Astrocyte of the cerebellum (primary cell): Measurements from ENCODE around the gene MEX3C.

Experiments
- DNase-seq: peaks from one replicate; pipeline ENCODE4 v3.0.0-alpha.2; 2011; ENCODE audit warnings: low read depth
- H3K4me3 ChIP-seq: 2 replicates; pipeline ENCODE4 v1.5.1; 2011; ENCODE audit warnings: mild to moderate bottlenecking, low read depth, low read length, moderate library complexity
- in situ Hi-C: cut with HindIII; loops from 2 replicates; pipeline ENCODE4 v1.10.0; 2017; ENCODE audit warnings: low sequenced_read_pairs
- TF ChIP-seq, protein P1 (sequence below): IDR thresholded peaks from 2 replicates; pipeline ENCODE4 v1.5.1; 2012; ENCODE audit warnings: low read length, low read depth, moderate library complexity, mild to moderate bottlenecking; ENCODE audit errors: missing control alignments

Gene MEX3C

DNA sequence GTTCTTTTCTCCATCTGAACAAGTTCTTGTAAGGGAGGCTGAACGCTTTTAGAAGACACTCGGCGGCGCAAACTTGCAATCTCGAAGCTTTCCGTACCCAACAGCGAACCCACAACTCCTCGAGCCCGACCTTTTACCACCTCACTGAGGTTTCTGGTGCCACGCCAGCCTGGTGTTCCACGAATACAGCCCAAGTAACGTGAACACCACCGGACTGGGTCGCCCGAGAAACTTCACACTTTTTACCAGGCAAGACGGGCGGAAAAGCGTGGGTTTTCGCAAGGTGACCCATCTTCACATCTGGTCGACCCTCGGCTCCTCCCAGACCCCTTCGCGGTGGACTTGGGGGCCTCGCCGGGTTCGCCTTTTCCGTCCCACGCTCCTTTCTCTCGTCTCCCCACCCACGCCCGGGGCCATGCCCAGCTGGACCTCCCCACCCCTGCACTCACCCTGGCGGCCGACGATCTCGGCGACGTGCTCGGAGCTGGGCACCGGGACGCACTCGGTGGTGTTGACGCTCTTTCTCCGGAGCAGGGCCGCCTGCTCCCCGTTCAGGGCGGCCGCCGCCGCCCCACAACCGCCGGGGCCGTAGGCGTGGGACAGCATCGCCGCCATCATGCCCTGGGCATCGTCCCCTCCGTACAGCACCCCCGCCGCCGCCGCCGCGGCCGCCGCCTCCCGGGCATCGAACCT lies 1.2 kb downstream of the MEX3C start:
- no peak for DNase-seq
- H3K4me3 ChIP-seq, result peak overlapping the region; percentile 95
- TF ChIP-seq, protein P1, sequence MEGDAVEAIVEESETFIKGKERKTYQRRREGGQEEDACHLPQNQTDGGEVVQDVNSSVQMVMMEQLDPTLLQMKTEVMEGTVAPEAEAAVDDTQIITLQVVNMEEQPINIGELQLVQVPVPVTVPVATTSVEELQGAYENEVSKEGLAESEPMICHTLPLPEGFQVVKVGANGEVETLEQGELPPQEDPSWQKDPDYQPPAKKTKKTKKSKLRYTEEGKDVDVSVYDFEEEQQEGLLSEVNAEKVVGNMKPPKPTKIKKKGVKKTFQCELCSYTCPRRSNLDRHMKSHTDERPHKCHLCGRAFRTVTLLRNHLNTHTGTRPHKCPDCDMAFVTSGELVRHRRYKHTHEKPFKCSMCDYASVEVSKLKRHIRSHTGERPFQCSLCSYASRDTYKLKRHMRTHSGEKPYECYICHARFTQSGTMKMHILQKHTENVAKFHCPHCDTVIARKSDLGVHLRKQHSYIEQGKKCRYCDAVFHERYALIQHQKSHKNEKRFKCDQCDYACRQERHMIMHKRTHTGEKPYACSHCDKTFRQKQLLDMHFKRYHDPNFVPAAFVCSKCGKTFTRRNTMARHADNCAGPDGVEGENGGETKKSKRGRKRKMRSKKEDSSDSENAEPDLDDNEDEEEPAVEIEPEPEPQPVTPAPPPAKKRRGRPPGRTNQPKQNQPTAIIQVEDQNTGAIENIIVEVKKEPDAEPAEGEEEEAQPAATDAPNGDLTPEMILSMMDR, result no peak
- in situ Hi-C loops, result no loop called here

DNA sequence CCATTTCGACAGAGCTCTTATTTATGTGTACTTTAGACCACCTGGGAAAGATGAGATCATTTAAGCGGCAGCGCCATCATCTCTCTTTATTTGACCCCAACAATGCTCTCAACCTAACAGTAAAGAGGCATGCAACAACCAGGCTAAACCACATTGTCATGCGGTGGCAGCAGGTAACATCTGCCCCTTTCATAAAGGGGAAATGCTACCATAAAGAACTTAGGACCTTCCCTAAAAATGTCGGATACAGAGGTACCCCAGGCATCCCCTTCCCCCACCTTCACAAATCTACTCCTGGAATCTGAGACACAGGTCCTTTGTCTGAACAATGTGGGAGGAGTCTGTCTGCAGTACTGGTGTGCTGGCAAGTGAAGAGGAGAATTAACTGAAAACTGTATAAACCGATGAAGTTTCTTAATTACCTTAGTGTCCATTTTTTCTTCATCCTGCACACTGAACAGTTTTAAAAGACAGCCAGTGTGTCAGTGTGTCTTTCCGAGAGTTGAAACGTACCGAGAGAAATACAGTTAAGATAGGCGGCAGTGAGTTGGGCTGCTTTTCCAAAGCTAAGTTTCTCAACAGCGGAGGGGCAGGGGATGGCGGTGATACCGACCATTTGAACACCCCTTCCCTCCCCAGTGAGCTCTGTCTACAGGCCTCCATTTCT lies 1.9 kb downstream of the MEX3C start:
- no peak for DNase-seq
- in situ Hi-C loops, result no loop called here
- H3K4me3 ChIP-seq, result peak overlapping the region; percentile 95
- TF ChIP-seq, protein P1, result no peak

DNA sequence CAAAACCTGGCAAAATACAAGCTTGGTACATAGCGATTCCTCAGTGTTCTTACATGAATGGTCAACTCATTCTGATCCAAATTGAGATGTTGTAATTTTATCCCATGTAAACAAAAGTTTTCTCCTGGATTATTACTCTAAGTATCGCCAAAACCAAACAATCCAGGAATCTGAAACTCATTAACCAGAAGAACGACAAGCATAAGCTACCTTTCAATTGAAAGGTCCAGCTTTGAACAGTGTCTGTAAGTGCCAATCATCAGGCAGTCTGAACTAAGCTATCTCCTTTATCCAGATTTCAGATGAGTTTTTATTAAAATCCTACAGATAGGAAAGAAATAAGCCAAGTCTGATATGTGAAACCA lies 2.4 kb downstream of the MEX3C start:
- TF ChIP-seq, protein P1, result no peak
- in situ Hi-C loops, result no loop called here
- peak overlapping the region; percentile 95 for H3K4me3 ChIP-seq
- DNase-seq, result no peak

DNA sequence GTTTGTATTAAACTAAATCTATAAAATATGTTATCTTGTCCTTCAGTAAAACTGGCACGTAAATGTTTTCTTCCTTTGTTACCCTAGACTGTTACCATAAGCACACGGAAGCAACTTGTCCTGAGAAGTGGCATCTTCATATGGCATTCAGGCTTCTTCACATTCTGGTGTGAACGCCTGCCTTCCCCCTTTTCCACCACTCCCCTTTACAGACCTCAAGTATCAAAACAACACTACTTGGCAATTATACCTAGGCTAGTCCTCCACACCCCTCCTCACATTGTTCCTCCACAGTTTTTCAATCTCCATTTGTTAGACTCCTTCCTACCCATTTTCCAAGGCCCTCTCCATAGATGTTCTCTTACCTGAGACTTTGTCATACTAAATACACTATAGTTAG lies 2.9 kb downstream of the MEX3C start:
- TF ChIP-seq, protein P1, result no peak
- DNase-seq, result no peak
- in situ Hi-C loops, result no loop called here
- peak overlapping the region; percentile 95 for H3K4me3 ChIP-seq

DNA sequence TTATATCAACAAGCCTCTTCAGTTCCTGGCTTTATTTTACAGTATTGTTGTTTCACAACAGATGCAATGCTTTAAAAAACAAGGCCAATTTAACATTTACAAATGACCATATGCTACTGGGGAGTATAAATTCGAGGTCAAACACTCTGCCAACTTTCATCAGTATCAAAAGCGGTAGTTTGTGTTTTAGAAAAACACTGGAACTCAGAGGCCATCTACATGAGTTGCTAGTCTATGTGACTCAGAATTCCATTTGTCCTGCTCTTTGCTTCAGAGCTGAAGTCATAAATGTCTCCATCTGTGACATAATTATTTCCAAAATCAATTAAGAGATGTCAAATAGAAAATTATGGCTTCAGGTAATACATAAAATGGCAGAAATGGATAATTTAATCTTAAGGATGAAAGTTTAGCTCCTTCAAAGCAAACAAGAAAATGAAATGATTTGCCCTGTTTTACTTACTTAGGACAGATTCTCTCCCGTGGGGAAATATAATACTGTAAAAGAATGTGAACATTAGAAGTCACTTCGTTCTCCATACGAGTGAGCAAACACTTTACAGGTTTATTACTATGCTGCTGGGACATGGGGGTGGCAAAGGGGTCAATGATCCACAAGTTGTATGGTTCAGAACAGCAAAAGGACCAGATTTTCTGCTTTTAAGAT lies 3.7 kb downstream of the MEX3C start:
- H3K4me3 ChIP-seq, result peak overlapping the region; percentile 95
- in situ Hi-C loops, result no loop called here

DNA sequence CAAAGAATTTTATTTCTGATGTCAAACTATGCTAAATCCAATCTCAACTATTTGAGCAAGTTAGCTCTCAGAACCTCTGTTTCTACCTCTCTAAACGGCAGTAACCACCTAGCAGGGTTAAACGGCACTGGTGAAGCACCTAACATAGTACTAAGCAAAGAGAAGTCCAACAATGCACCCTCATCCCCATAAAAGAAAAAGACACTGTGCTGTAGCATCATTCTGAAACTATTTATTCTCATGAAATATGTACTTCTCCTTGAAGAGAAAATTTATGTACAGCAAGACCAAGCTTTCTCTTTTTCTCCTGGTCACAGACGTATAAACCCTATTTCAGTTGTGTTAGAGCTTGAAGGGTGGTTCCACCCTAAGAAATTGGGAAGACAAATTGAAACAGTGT lies 4.8 kb downstream of the MEX3C start:
- TF ChIP-seq, protein P1, result no peak
- no peak overlapping the region for H3K4me3 ChIP-seq
- no peak for DNase-seq
- in situ Hi-C loops, result no loop called here

More for the DNA sequence above, 3.7 kb downstream of the MEX3C start:
- TF ChIP-seq, protein P1, result no peak
- no peak for DNase-seq
